Neural progenitor cell (in vitro differentiated cells): ENCODE data around the gene DCAF4. TPM values are rescaled to one million over a fixed set of nuclear protein-coding genes. Genes with fewer than 3 reads are reported as not detected.
A peak's percentile ranks its signal among the peaks of the same experiment; 100 is the strongest.
"Not testable (repeated sequence)": the region's sequence is repeated elsewhere in the genome, so short reads cannot be mapped to it uniquely, and the experiment has no call there.

Source experiments
- DNase-seq: peaks from one replicate; pipeline ENCODE4 v3.0.0-alpha.2; 2016; ENCODE audit warnings: low spot score
- H2AFZ ChIP-seq: fragments of 200-600 bp; sonication (generic); replicated peaks from 2 replicates; pipeline ENCODE4 v1.6.1; 2016; ENCODE audit warnings: antibody characterized with exemption
- H3F3A ChIP-seq: fragments of 200-600 bp; sonication (generic); 2 replicates; pipeline ENCODE4 v1.6.1; 2016; ENCODE audit warnings: antibody characterized with exemption, low read depth
- H3K27ac ChIP-seq: fragments of 200-600 bp; sonication (generic); 2 replicates; pipeline ENCODE4 v1.5.1; 2016; ENCODE audit warnings: mild to moderate bottlenecking
- H3K27me3 ChIP-seq: fragments of 200-600 bp; sonication (generic); 2 replicates; pipeline ENCODE4 v1.6.1; 2016; ENCODE audit warnings: mild to moderate bottlenecking, moderate library complexity
- H3K36me3 ChIP-seq: fragments of 200-600 bp; sonication (generic); 2 replicates; pipeline ENCODE4 v1.5.1; 2016
- H3K4me1 ChIP-seq: fragments of 200-600 bp; sonication (generic); 2 replicates; pipeline ENCODE4 v1.6.1; 2016; ENCODE audit warnings: mixed run types
- H3K4me2 ChIP-seq: fragments of 200-600 bp; sonication (generic); 2 replicates; pipeline ENCODE4 v1.6.1; 2016
- H3K4me3 ChIP-seq: fragments of 200-600 bp; sonication (generic); 2 replicates; pipeline ENCODE4 v1.5.1; 2016
- H3K79me2 ChIP-seq: fragments of 200-600 bp; sonication (generic); 2 replicates; pipeline ENCODE4 v1.6.1; 2016; ENCODE audit warnings: low read depth
- H3K9ac ChIP-seq: fragments of 200-600 bp; sonication (generic); 2 replicates; pipeline ENCODE4 v1.6.1; 2016
- H3K9me3 ChIP-seq: fragments of 200-600 bp; sonication (generic); 2 replicates; pipeline ENCODE4 v1.5.1; 2016; ENCODE audit warnings: low read depth
- H4K20me1 ChIP-seq: fragments of 200-600 bp; sonication (generic); 2 replicates; pipeline ENCODE4 v1.6.1; 2016; ENCODE audit warnings: low read depth
- H3K27ac Mint-ChIP-seq: 3 replicates; pipeline ENCODE4 v1.8.0; 2021; ENCODE audit warnings: mixed read lengths
- H3K27me3 Mint-ChIP-seq: 2 replicates; pipeline ENCODE4 v1.8.0; 2022; ENCODE audit warnings: low read depth, mild to moderate bottlenecking, inconsistent platforms, moderate library complexity, mixed read lengths; ENCODE audit not compliant: insufficient read depth
- H3K36me3 Mint-ChIP-seq: 3 replicates; pipeline ENCODE4 v1.8.0; 2021; ENCODE audit warnings: mixed read lengths
- H3K4me1 Mint-ChIP-seq: 3 replicates; pipeline ENCODE4 v1.8.0; 2021; ENCODE audit warnings: mixed read lengths
- H3K4me3 Mint-ChIP-seq: 3 replicates; pipeline ENCODE4 v1.8.0; 2021; ENCODE audit warnings: mild to moderate bottlenecking, moderate library complexity, mixed read lengths
- H3K9me3 Mint-ChIP-seq: 3 replicates; pipeline ENCODE4 v1.8.0; 2020; ENCODE audit warnings: mixed read lengths
- CTCF ChIP-seq: fragments of 200-600 bp; sonication (generic); IDR thresholded peaks from 2 replicates; pipeline ENCODE4 v1.5.1; 2017; ENCODE audit warnings: antibody characterized with exemption, mild to moderate bottlenecking
- EZH2 ChIP-seq: fragments of 200-600 bp; sonication (generic); IDR thresholded peaks from 2 replicates; pipeline ENCODE4 v1.6.1; 2017; ENCODE audit warnings: antibody characterized with exemption, mild to moderate bottlenecking, moderate library complexity
- EZH2phosphoT487 ChIP-seq: fragments of 200-600 bp; sonication (generic); IDR thresholded peaks from 2 replicates; pipeline ENCODE4 v1.6.1; 2017; ENCODE audit warnings: antibody characterized with exemption
- total RNA-seq: library from RNA; depleted of rRNA; stranded (reverse); fragments of >200 nt; gene quantifications from 2 replicates; pipeline ENCODE4 v1.2.3, GENCODE V29; 2015; ENCODE audit warnings: low replicate concordance

DCAF4 gene
- total RNA-seq, 1 donor from 2014 or later, result 3.7 TPM

- no peak overlapping the region for H3K9ac ChIP-seq
- no peak overlapping the region for H3K27ac ChIP-seq
- Mint-ChIP-seq H3K9me3 (no peaks in the 10 kb centered on the region), H3K27me3 (peaks cover 6% of the 10 kb centered on the region), H3K27ac (no peak overlapping the region), H3K4me1 (peaks cover 4% of the 10 kb centered on the region), H3K4me3 (no peak overlapping the region), H3K36me3 (peaks cover 9% of the 10 kb centered on the region)
- no peak overlapping the region for H3K4me3 ChIP-seq
- DNase-seq, result no peak
- H3F3A ChIP-seq, result no peaks in the 10 kb centered on the region
- no peaks in the 10 kb centered on the region for H4K20me1 ChIP-seq
- no peaks in the 10 kb centered on the region for H3K4me1 ChIP-seq
- no peaks in the 10 kb centered on the region for H3K27me3 ChIP-seq
- H2AFZ ChIP-seq, result no peak overlapping the region
- H3K4me2 ChIP-seq, result no peak overlapping the region
- no peaks in the 10 kb centered on the region for H3K9me3 ChIP-seq
- H3K36me3 ChIP-seq, result no peaks in the 10 kb centered on the region
- H3K79me2 ChIP-seq, result no peaks in the 10 kb centered on the region
- no peak for TF ChIP-seq EZH2
- TF ChIP-seq CTCF, result no peak
- no peak for TF ChIP-seq EZH2phosphoT487
These were observed 32.3 kb downstream of the DCAF4 start for GRCh38 chr14:72958548-72958947.

GRCh38 chr14:72961016-72961415, 34.8 kb downstream of the DCAF4 start:
- H3K79me2 ChIP-seq, H3F3A ChIP-seq, H3K36me3 ChIP-seq, H3K27ac Mint-ChIP-seq, H3K4me3 Mint-ChIP-seq, H3K9ac ChIP-seq, H3K27me3 ChIP-seq, H4K20me1 ChIP-seq, H2AFZ ChIP-seq, H3K27me3 Mint-ChIP-seq, H3K9me3 ChIP-seq, H3K27ac ChIP-seq, H3K4me3 ChIP-seq, H3K4me1 Mint-ChIP-seq, DNase-seq, H3K4me2 ChIP-seq, H3K36me3 Mint-ChIP-seq, H3K9me3 Mint-ChIP-seq, H3K4me1 ChIP-seq: not testable (repeated sequence)

GRCh38 chr14:72961579-72962335, 35.5 kb downstream of the DCAF4 start:
- H3K79me2 ChIP-seq, result no peaks in the 10 kb centered on the region
- Mint-ChIP-seq H3K27me3 (peaks cover 9% of the 10 kb centered on the region), H3K36me3 (peaks cover 5% of the 10 kb centered on the region), H3K4me3 (peak overlapping the region; percentile 62), H3K27ac (peak overlapping the region; percentile 14), H3K9me3 (no peaks in the 10 kb centered on the region), H3K4me1 (peaks cover 4% of the 10 kb centered on the region)
- no peaks in the 10 kb centered on the region for H3F3A ChIP-seq
- DNase-seq, result no peak
- no peaks in the 10 kb centered on the region for H3K9me3 ChIP-seq
- H3K4me3 ChIP-seq, result no peak overlapping the region
- H4K20me1 ChIP-seq, result no peaks in the 10 kb centered on the region
- no peak overlapping the region for H2AFZ ChIP-seq
- H3K27me3 ChIP-seq, result no peaks in the 10 kb centered on the region
- H3K9ac ChIP-seq, result no peak overlapping the region
- H3K4me1 ChIP-seq, result no peaks in the 10 kb centered on the region
- no peak overlapping the region for H3K4me2 ChIP-seq
- no peaks in the 10 kb centered on the region for H3K36me3 ChIP-seq
- TF ChIP-seq EZH2 (no peak), CTCF (no peak), EZH2phosphoT487 (no peak)
- no peak overlapping the region for H3K27ac ChIP-seq

- not testable (repeated sequence) for H3K4me1 ChIP-seq, H3K36me3 Mint-ChIP-seq, H3K4me2 ChIP-seq, H3K9me3 Mint-ChIP-seq, H3K27ac ChIP-seq, H4K20me1 ChIP-seq, H3K79me2 ChIP-seq, DNase-seq, H3K27ac Mint-ChIP-seq, H3K9me3 ChIP-seq, H3K9ac ChIP-seq, H3F3A ChIP-seq, H2AFZ ChIP-seq, H3K27me3 ChIP-seq, H3K36me3 ChIP-seq, H3K27me3 Mint-ChIP-seq, H3K4me3 ChIP-seq, H3K4me1 Mint-ChIP-seq, H3K4me3 Mint-ChIP-seq
These were observed 36.1 kb downstream of the DCAF4 start for GRCh38 chr14:72962336-72962754.
